Measurements from ENCODE around the gene ANO9.

DNA sequence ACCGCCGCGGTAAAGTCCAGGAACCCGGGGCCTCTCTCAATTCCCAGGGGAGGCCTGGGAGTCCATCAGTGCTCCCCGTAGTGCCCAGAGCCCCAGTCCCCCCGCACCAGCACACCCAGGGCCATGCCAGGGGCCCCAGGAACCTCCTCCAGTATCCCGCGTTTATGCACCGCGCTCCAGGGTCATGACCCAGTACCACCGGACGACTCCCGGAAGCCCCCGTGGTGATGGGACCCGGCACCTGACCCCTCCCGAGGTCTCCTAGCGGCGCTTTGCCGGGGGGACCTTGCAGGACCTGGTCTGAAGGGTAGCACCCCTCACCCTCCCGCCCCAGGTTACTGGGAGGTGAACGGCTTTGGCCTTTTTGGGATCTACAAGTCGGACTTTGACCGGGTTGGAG is 61.3 kb downstream of the ANO9 start:
- TF ChIP-seq, protein P1, sequence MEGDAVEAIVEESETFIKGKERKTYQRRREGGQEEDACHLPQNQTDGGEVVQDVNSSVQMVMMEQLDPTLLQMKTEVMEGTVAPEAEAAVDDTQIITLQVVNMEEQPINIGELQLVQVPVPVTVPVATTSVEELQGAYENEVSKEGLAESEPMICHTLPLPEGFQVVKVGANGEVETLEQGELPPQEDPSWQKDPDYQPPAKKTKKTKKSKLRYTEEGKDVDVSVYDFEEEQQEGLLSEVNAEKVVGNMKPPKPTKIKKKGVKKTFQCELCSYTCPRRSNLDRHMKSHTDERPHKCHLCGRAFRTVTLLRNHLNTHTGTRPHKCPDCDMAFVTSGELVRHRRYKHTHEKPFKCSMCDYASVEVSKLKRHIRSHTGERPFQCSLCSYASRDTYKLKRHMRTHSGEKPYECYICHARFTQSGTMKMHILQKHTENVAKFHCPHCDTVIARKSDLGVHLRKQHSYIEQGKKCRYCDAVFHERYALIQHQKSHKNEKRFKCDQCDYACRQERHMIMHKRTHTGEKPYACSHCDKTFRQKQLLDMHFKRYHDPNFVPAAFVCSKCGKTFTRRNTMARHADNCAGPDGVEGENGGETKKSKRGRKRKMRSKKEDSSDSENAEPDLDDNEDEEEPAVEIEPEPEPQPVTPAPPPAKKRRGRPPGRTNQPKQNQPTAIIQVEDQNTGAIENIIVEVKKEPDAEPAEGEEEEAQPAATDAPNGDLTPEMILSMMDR (IDR thresholded peaks at IDR 0.05; ENCODE audit: low read length) = no peak
- TF ChIP-seq EZH2 (IDR thresholded peaks at IDR 0.05; ENCODE audit: borderline replicate concordance, low read length) = no peak

All from OCI-LY1 (cell line).